Spleen (tissue), 7 donors: ENCODE measurements around the gene ITPKA.

Experiments used
- POLR2A ChIP-seq, 3 donors: fragments of 450-650 bp; IDR thresholded peaks; one replicate each; pipeline ENCODE4 v1.5.1; 2017; ENCODE audit warnings: antibody characterized with exemption in 3 of 3, mild to moderate bottlenecking in 1 of 3
- TF ChIP-seq, protein P1 (sequence below), 11 experiments: fragments of 200-600 bp in 7 of 11; fragments of 450-650 bp in 4 of 11; sonication (generic) in 4 of 11; IDR thresholded peaks in 8 of 11; conservative IDR thresholded peaks in 3 of 11; 1 replicate in 7 of 11; 2 replicates in 4 of 11; pipeline versions ENCODE4 v1.4.0 to v1.8.0; 2016 to 2021; ENCODE audit warnings: antibody characterized with exemption in 11 of 11, inconsistent platforms in 4 of 11, mild to moderate bottlenecking in 1 of 11
- donor health status: DM: no; HTN: no; CAD: no; lungs with moderate emphysema.
- donor health status: DM: no; HTN: no; CAD: no.
- donor health status: DM: no; HTN: no; CAD: no.

DNA sequence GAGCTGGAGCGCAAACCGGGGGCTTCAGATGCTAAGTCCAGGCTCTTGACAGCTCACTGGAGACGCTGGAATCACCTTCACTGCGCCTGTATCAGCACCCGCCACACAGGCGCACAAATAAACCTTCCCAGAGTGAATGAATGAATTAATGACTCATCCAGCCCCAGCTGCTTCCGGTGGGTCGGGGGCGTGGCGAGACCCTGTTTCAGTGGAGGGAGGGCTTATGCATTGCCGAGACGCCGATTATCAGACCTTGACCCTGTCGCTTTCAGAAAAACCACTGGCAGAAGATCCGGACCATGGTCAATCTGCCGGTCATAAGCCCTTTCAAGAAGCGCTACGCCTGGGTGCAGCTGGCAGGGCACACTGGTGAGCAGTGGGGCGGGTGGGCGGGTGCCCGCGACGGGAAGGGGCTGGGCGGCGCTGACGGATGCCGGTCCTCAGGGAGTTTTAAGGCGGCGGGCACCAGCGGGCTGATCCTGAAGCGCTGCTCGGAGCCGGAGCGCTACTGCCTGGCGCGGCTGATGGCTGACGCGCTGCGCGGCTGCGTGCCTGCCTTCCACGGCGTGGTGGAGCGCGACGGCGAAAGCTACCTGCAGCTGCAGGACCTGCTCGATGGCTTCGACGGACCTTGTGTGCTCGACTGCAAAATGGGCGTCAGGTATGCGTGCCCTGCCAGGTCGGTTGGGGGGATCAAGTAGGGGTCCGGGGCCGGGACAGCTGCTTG is 7.7 kb downstream of the ITPKA start:
- TF ChIP-seq, protein P1, sequence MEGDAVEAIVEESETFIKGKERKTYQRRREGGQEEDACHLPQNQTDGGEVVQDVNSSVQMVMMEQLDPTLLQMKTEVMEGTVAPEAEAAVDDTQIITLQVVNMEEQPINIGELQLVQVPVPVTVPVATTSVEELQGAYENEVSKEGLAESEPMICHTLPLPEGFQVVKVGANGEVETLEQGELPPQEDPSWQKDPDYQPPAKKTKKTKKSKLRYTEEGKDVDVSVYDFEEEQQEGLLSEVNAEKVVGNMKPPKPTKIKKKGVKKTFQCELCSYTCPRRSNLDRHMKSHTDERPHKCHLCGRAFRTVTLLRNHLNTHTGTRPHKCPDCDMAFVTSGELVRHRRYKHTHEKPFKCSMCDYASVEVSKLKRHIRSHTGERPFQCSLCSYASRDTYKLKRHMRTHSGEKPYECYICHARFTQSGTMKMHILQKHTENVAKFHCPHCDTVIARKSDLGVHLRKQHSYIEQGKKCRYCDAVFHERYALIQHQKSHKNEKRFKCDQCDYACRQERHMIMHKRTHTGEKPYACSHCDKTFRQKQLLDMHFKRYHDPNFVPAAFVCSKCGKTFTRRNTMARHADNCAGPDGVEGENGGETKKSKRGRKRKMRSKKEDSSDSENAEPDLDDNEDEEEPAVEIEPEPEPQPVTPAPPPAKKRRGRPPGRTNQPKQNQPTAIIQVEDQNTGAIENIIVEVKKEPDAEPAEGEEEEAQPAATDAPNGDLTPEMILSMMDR (IDR thresholded peaks at IDR 0.05 in 8 of 11, conservative IDR thresholded peaks at IDR 0.05 in 3 of 11): no peak
- TF ChIP-seq POLR2A (IDR thresholded peaks at IDR 0.05): no peak
